K562 (cell line): ENCODE results near the gene NDUFC2. TPM values are rescaled to one million over a fixed set of nuclear protein-coding genes. Genes with fewer than 3 reads are reported as not detected.

Experiments used
- CCAR2 ChIP-seq: fragments of 200-400 bp; formaldehyde crosslinking; IDR thresholded peaks from 2 replicates; pipeline ENCODE4 v1.6.1; 2017; ENCODE audit warnings: mild to moderate bottlenecking, low read depth, low read length
- CREB1 ChIP-seq, 2 experiments: sonication (generic) in 1 of 2; formaldehyde crosslinking in 1 of 2; IDR thresholded peaks; 2 replicates each; pipeline versions ENCODE4 v1.6.1 to v1.8.0; 2012 to 2022; ENCODE audit warnings: inconsistent platforms in 1 of 2, mild to moderate bottlenecking in 1 of 2, missing genetic modification reagents in 1 of 2, moderate library complexity in 1 of 2
- CTBP1 ChIP-seq: fragments of 450-650 bp; IDR thresholded peaks from 2 replicates; pipeline ENCODE4 v1.6.1; 2016; ENCODE audit warnings: borderline replicate concordance
- DLX4 ChIP-seq: fragments of 250-450 bp; sonication (Bioruptor Pico); IDR thresholded peaks from 2 replicates; pipeline ENCODE4 v1.6.1; 2021; ENCODE audit warnings: mild to moderate bottlenecking
- ELF1 ChIP-seq: fragments of 200-800 bp; sonication (Bioruptor generic); IDR thresholded peaks from 2 replicates; pipeline ENCODE4 v1.6.1; 2016; ENCODE audit warnings: missing genetic modification characterization, missing compliant biosample characterization
- FOS ChIP-seq: IDR thresholded peaks from 3 replicates; pipeline ENCODE4 v1.6.1; 2011; ENCODE audit not compliant: insufficient read length; ENCODE audit errors: extremely low read depth
- HNRNPUL1 ChIP-seq: fragments of 200-400 bp; formaldehyde crosslinking; IDR thresholded peaks from 2 replicates; pipeline ENCODE4 v1.6.1; 2017; ENCODE audit warnings: low read length
- ILK ChIP-seq: fragments of 450-650 bp; IDR thresholded peaks from 2 replicates; pipeline ENCODE4 v1.6.1; 2016; ENCODE audit warnings: missing genetic modification characterization, low read depth, mild to moderate bottlenecking, missing compliant biosample characterization, moderate library complexity, borderline replicate concordance
- L3MBTL2 ChIP-seq: fragments of 450-650 bp; IDR thresholded peaks from 2 replicates; pipeline ENCODE4 v1.6.1; 2016; ENCODE audit warnings: mild to moderate bottlenecking, moderate library complexity
- MCM7 ChIP-seq, 2 experiments: fragments of 450-650 bp; IDR thresholded peaks; 2 replicates each; pipeline ENCODE4 v1.6.1; 2016 to 2018
- MTA1 ChIP-seq: fragments of 450-650 bp; IDR thresholded peaks from 2 replicates; pipeline ENCODE4 v1.6.1; 2017; ENCODE audit warnings: borderline replicate concordance
- NCOA6 ChIP-seq: fragments of 450-650 bp; IDR thresholded peaks from 2 replicates; pipeline ENCODE4 v1.6.1; 2017; ENCODE audit warnings: mild to moderate bottlenecking
- PHTF2 ChIP-seq: fragments of 250-450 bp; sonication (Bioruptor Pico); IDR thresholded peaks from 2 replicates; pipeline ENCODE4 v1.5.0; 2021; ENCODE audit warnings: mild to moderate bottlenecking
- POLR2H ChIP-seq: IDR thresholded peaks from 2 replicates; pipeline ENCODE4 v1.6.1; 2016; ENCODE audit warnings: missing genetic modification characterization, low read depth, mild to moderate bottlenecking, control low read depth, missing compliant biosample characterization, moderate library complexity
- PRDM10 ChIP-seq: fragments of 450-650 bp; IDR thresholded peaks from 2 replicates; pipeline ENCODE4 v1.6.1; 2018; ENCODE audit not compliant: partially characterized antibody
- RFX5 ChIP-seq: IDR thresholded peaks from 2 replicates; pipeline ENCODE4 v1.6.1; 2011; ENCODE audit warnings: low read depth, mild to moderate bottlenecking, improper control_type of control experiment, low read length
- RNF219 ChIP-seq: fragments of 250-450 bp; sonication (Bioruptor Pico); IDR thresholded peaks from 2 replicates; pipeline ENCODE4 v1.5.0; 2022; ENCODE audit warnings: mild to moderate bottlenecking
- SIX5 ChIP-seq, 2 experiments: IDR thresholded peaks; 2 replicates each; pipeline ENCODE4 v1.6.1; 2011; ENCODE audit warnings: low read length in 2 of 2, borderline replicate concordance in 1 of 2, low read depth in 1 of 2, mild to moderate bottlenecking in 1 of 2, moderate library complexity in 1 of 2; ENCODE audit not compliant: insufficient read depth in 1 of 2
- SNAPC5 ChIP-seq: fragments of 250-450 bp; sonication (Bioruptor Pico); IDR thresholded peaks from 2 replicates; pipeline ENCODE4 v1.8.0; 2021; ENCODE audit warnings: moderate library complexity, mild to moderate bottlenecking, inconsistent platforms
- USF2 ChIP-seq: sonication (generic); formaldehyde crosslinking; IDR thresholded peaks from 2 replicates; pipeline ENCODE4 v1.5.0; 2020; ENCODE audit warnings: missing genetic modification reagents
- ZNF174 ChIP-seq: fragments of 250-450 bp; sonication (Bioruptor Pico); IDR thresholded peaks from 2 replicates; pipeline ENCODE4 v1.4.0; 2020; ENCODE audit warnings: mild to moderate bottlenecking
- ZNF785 ChIP-seq: fragments of 250-450 bp; sonication (Bioruptor Pico); IDR thresholded peaks from 2 replicates; pipeline ENCODE4 v1.4.0; 2020; ENCODE audit warnings: mild to moderate bottlenecking
- polyA plus RNA-seq, 8 experiments: library from polyadenylated mRNA; depleted of rRNA in 4 of 8; stranded (reverse) in 5 of 8; unstranded in 3 of 8; fragments of >200 nt; fragmentation: Nextera tagmentation in 2 of 8; fragmentation: Illumina TruSeq in 1 of 8; extraction: Ambion mirVana in 2 of 8; extraction: Trizol in 1 of 8; gene quantifications; 2 replicates each; pipeline versions ENCODE4 v1.2.1 to v1.2.3, GENCODE V29; 2011 to 2014; ENCODE audit warnings: inconsistent platforms in 1 of 8, missing spikeins in 1 of 8
- total RNA-seq, 7 experiments: library from RNA; depleted of rRNA in 6 of 7; stranded (reverse); fragments of >200 nt in 6 of 7; fragmentation: Illumina TruSeq in 2 of 7; extraction: Trizol in 2 of 7; gene quantifications; 2 replicates each; pipeline versions ENCODE4 v1.2.1 to v1.2.3, GENCODE V29; 2011 to 2021; ENCODE audit warnings: low replicate concordance in 1 of 7

The NDUFC2 gene
- total and polyA plus RNA-seq, 9 of the 15 experiments (the other 6 are each of a cell fraction or from before 2014, with no cell fraction given): 168 to 1,119 (median 442) TPM

GRCh38 chr11:78040691-78041379 is 38.8 kb downstream of the NDUFC2 start (continued):
- TF ChIP-seq USF2 (no peak), ZNF174 (no peak), PHTF2 (CRISPR knock-in tag) (no peak), MCM7 (IDR thresholded peaks at IDR 0.05) (no peak), PRDM10 (no peak), CREB1 (IDR thresholded peaks at IDR 0.05) (no peak; the same call in 1 of the 2 replicates), CREB1 (CRISPR knock-in tag; IDR thresholded peaks at IDR 0.05) (no peak), HNRNPUL1 (no peak), SIX5 (IDR thresholded peaks at IDR 0.05; ENCODE audit: borderline replicate concordance in 1 of 2, insufficient read depth in 1 of 2, low read depth in 1 of 2, low read length in 2 of 2) (no peak), CCAR2 (no peak), POLR2H (tag) (no peak), RFX5 (no peak), ZNF785 (no peak), ILK (tag) (no peak), FOS (peak; percentile 14), RNF219 (CRISPR knock-in tag) (no peak), DLX4 (CRISPR knock-in tag) (no peak), CTBP1 (no peak), NCOA6 (no peak), ELF1 (tag) (no peak), SNAPC5 (CRISPR knock-in tag) (no peak), L3MBTL2 (0 out of 2 replicates have a peak, but pooled peaks have one; percentile 27), MTA1 (no peak)
